Measurements from ENCODE around the gene UBE2G2.

UBE2G2 gene

GRCh38 chr21:44784810-44785209 lies 16.8 kb downstream of the UBE2G2 start:
- DNase-seq = no peak

- DNase-seq = no peak
Measured at GRCh38 chr21:44783020-44783696, 18.5 kb downstream of the UBE2G2 start.

- no peak for DNase-seq
Measured at GRCh38 chr21:44780767-44781459, 20.7 kb downstream of the UBE2G2 start.

DNA sequence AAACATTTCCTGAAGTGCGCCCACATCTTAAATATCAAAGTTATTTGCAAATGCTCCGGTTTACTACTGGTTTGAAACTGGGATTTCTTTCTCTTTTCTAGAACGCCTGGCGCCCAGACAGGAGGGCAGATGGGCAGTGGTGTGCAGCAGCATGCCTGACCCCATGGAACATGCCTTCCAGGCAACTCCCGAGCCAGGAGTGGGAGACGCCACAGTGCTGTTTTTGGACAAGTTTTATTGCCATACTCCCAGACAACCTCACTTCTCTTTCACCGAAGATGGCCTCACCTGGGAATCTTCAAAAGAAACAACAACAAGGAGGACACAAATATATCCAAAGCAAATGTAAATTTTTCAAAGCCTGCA lies 21.5 kb downstream of the UBE2G2 start:
- no peak for DNase-seq

DNA sequence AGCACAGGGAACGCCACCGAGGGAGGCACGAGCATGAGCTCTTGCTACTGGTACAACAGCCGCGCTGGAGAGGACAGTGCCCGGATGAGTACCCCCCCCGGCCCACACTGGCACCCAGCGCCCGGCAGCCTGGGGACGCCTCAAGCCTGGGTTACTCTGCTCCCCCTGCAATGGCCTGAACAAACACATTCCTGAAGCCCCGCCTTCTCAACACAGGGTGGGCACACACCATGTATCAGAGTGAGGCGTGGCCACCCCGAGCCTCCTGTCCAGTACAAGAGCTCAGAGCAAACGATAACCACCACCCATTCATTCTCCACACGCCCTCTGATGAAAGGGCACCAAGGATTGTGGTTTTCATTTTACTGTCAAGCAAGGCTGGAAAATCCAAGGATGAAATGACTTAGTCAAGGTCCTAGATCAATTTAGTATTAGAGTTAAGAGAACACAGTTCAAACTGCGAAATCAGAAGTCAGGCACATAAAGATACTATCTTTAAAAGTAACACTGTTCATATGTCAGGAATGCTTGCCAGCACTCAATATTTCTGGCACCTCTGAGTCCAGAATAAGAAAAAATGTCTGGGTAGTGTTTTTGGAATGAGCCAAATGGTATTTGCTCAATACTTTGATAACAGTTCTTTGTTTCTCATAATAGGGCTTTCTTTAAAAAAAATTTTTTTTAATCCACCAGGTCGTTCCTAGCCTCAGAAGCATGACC lies 22.0 kb downstream of the UBE2G2 start:
- no peak for DNase-seq

- DNase-seq = no peak
Measured at GRCh38 chr21:44778983-44779382, 22.6 kb downstream of the UBE2G2 start.

DNA sequence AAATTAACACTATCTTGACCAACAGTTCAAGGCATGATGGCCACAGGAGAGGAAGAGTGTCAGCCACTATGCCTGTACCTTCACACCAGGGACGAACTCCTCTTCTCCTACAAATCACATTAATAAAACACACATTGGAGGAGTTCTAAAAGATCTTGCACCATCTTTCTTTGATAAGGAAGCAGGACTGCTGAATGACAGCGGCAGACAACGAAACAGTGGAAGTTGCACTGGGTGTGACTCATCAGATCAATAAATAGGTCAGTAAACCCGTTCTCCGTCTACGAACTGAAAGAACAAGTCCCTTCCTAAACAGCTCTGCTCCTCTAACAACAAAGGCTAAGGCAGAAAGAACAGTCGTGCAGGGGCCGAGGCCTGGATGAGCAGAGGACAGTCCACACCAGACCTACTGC lies 23.1 kb downstream of the UBE2G2 start:
- DNase-seq = no peak

DNA sequence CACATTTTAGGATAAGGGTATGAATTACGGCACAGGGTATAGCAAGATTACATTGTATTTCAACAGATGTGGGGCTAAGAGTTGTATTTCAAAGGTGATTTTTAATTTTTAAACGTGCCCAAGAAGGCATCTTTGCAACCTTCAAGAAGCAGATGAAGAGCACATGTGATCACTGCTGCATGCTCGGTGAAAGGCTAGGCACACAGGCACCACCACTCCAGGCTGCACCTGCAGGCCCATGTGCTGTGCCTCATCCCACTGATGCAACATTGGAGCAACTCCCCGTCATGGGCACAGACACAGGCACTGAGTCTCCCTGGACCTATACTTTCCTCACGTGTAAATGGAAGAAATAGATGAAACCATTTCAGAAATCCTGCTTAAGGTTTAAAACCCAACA lies 23.5 kb downstream of the UBE2G2 start:
- no peak for DNase-seq

- DNase-seq = no peak
Measured at GRCh38 chr21:44774972-44775371, 26.6 kb downstream of the UBE2G2 start.

DNA sequence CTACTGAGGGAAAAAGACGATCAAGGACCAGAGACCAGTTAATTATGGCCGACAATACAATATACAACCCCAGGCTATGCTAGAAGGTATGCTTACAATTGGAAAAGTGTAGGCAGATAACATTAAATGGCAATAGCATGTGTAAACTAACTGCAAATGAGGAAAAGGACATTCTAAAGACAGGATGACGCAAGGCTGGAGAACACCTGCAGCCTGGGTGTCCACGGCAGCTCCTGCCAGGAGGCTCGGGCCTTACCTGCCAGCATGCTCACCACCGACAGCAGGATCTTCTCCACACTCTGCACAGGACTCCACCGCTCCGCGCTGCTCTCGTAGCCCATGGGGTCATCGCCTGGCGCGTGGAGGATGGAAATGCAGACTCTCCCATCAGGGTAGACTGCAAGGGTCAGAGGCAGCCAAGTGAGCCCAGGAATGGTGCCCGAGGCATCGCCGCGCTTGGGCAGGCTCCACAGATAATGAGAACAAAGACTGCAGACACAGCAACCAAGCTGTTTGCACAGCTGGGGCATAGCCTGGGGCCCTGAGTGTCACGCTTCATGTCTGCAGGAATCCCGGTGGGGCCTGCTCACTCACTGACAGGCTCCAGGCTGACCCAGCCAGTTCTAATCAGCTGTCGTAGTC lies 28.2 kb downstream of the UBE2G2 start:
- DNase-seq = no peak

DNA sequence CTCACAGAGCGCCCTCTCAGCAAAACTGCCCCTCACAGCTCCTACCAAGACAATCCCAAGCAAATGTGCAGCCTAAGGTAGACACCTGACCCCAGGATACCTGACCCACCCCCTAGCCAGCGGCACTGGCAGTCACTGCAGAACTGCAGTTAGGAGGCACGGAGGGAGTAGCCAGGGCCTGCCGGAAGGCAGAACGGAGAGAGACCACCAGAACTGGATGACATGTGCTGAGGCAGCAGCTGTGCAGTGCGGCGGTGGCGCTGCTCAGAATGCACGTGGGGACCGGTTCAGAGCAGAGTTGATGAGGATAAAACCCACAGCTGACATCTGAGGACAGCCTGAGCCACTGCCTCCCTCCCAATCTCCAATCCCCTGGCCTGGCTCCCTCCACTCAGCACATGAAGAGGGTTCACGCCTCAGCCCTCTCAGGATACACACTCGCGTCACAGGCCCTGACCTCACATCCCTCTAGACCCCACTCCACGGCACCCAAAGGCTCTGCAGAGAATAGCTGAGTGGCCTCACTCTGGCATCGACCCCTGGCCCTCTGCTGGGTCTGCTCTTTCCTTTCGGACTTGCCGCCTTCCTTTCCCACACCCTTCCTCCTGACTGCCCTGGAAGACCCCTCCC lies 29.6 kb downstream of the UBE2G2 start:
- DNase-seq = no peak

GRCh38 chr21:44767834-44768831 lies 33.5 kb downstream of the UBE2G2 start:
- DNase-seq = no peak

GRCh38 chr21:44766818-44767354 lies 34.7 kb downstream of the UBE2G2 start:
- no peak for DNase-seq

DNA sequence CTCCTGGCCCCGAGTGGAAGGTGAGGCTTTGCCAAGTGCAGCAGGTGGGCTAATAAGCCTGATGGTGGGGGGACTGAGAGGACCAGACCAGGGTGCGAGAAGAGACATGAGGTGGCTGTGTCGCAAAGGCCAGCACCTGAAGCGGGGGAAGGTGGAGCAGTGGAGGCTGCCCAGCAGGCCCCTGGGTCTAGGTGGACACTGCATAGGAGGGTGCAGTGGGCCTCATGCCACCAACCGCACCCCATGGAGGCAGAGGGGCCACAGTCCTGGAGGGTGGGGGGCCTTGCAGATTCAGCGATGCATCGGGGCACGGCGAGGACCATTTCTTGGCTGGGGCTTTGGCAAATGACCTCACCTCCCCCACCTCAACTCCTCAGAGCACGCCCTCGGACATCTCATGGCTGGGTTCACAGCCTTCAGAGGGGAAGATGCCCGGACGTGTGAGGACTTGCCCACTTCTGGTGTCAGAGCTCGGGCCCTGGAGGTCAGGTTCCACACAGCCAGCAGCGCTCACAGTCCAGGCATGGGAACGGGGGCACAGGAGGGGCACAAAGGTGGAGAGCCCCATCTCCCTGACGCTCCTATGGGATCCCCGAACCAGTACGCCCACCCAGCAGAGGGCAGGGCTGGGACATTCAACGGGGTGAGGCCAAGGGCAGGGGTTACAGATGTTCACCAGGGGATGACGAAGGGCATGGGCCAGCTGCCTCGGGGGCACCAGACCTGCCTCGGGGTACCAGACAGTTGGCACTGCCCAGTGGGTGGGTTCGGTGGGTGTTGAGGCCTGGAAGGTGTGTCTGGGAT lies 35.4 kb downstream of the UBE2G2 start:
- DNase-seq = no peak

- no peak for DNase-seq
Measured at GRCh38 chr21:44765231-44766013, 36.2 kb downstream of the UBE2G2 start.

GRCh38 chr21:44764319-44765230 lies 37.0 kb downstream of the UBE2G2 start:
- no peak for DNase-seq

GRCh38 chr21:44763451-44764318 lies 37.9 kb downstream of the UBE2G2 start:
- no peak for DNase-seq

GRCh38 chr21:44763050-44763378 lies 38.6 kb downstream of the UBE2G2 start:
- no peak for DNase-seq
